HepG2 (cell line): ENCODE data around the gene DCAF6. TPM values are rescaled to one million over a fixed set of nuclear protein-coding genes. Genes with fewer than 3 reads are reported as not detected.

ENCODE experiments used
- ATAC-seq: fragments of 200-7000 bp; cut with Tn5 transposase; 3 replicates; pipeline ENCODE4 v1.9.1; 2020; ENCODE audit warnings: mild to moderate bottlenecking, moderate library complexity
- BruUV-seq: library from RNA; stranded (reverse); fragments of 400-500 nt; replicated peaks from 2 replicates; lab custom pipeline; 2021; lab: Mats Ljungman, UMichigan
- CTCF ChIA-PET: fragments of 300-600 bp; formaldehyde crosslinking; extraction: SDS; loops from one replicate; lab custom pipeline; 2021; ENCODE audit warnings: low total read pairs, inconsistent platforms, low intra/inter-chr PET ratio; lab: Yijun Ruan, JAX
- POLR2A ChIA-PET: fragments of 350-600 bp; sonication (Branson Sonifier 250); formaldehyde crosslinking; loops from one replicate; lab custom pipeline; 2020; ENCODE audit warnings: antibody characterized with exemption, inconsistent platforms; lab: Yijun Ruan, JAX
- DNase-seq: peaks from one replicate; pipeline ENCODE4 v3.0.0-alpha.2; 2015; ENCODE audit warnings: low spot score
- FAIRE-seq: peaks from 3 replicates; lab custom pipeline; 2011; peaks lifted over from hg19 to GRCh38; lab: Jason Lieb, UNC
- H2AFZ ChIP-seq: one replicate; pipeline ENCODE4 v1.6.1; 2011; ENCODE audit warnings: low read length, inconsistent platforms
- H3K27ac ChIP-seq: fragments of 300-600 bp; 3 replicates; pipeline ENCODE4 v1.8.0; 2011; ENCODE audit warnings: mixed run types, mild to moderate bottlenecking, mixed read lengths, low read length, inconsistent platforms; ENCODE audit not compliant: insufficient read depth; ENCODE audit errors: extremely low read length
- H3K27me3 ChIP-seq, 2 experiments: fragments of 200-600 bp in 1 of 2; 2 replicates in 1 of 2; 3 replicates in 1 of 2; pipeline versions ENCODE4 v1.6.0 to v1.8.0; 2011; ENCODE audit warnings: low read length in 2 of 2, mild to moderate bottlenecking in 2 of 2, moderate library complexity in 2 of 2, inconsistent platforms in 1 of 2; ENCODE audit not compliant: insufficient read depth in 2 of 2, control insufficient read depth in 1 of 2
- H3K36me3 ChIP-seq, 2 experiments: fragments of 200-600 bp in 1 of 2; replicated peaks in 1 of 2; 2 replicates in 1 of 2; 3 replicates in 1 of 2; pipeline versions ENCODE4 v1.5.1 to v1.8.0; 2011; ENCODE audit warnings: low read length in 2 of 2, inconsistent platforms in 1 of 2; ENCODE audit not compliant: insufficient read depth in 2 of 2, control insufficient read depth in 1 of 2
- H3K4me1 ChIP-seq: 2 replicates; pipeline ENCODE4 v1.5.1; 2012; ENCODE audit warnings: low read length, inconsistent platforms; ENCODE audit not compliant: insufficient read depth
- H3K4me2 ChIP-seq: 2 replicates; pipeline ENCODE4 v1.6.0; 2011; ENCODE audit warnings: low read depth, low read length, inconsistent platforms
- H3K4me3 ChIP-seq, 3 experiments: fragments of 200-600 bp in 1 of 3; sonication (generic), shearing (Covaris generic) in 1 of 3; replicated peaks in 1 of 3; 2 replicates each; pipeline ENCODE4 v1.5.1; 2011 to 2016; ENCODE audit warnings: low read length in 3 of 3, inconsistent platforms in 2 of 3, low read depth in 2 of 3, mild to moderate bottlenecking in 2 of 3, control low read depth in 1 of 3, mixed read lengths in 1 of 3; ENCODE audit not compliant: insufficient read depth in 1 of 3
- H3K79me2 ChIP-seq: one replicate; pipeline ENCODE4 v1.6.1; 2011; ENCODE audit warnings: low read length, inconsistent platforms; ENCODE audit not compliant: insufficient read depth
- H3K9ac ChIP-seq: 2 replicates; pipeline ENCODE4 v1.6.0; 2011; ENCODE audit warnings: mild to moderate bottlenecking, low read depth, low read length, inconsistent platforms; ENCODE audit not compliant: insufficient read depth
- H3K9me3 ChIP-seq: 2 replicates; pipeline ENCODE4 v1.5.1; 2012; ENCODE audit warnings: mild to moderate bottlenecking, low read length
- H4K20me1 ChIP-seq: 2 replicates; pipeline ENCODE4 v1.6.0; 2011; ENCODE audit warnings: inconsistent platforms, mild to moderate bottlenecking, low read length, moderate library complexity; ENCODE audit not compliant: insufficient read depth
- FOXJ3 ChIP-seq: sonication (generic); formaldehyde crosslinking; IDR thresholded peaks from 2 replicates; pipeline ENCODE4 v1.4.0; 2020; ENCODE audit warnings: missing genetic modification reagents, mild to moderate bottlenecking, borderline replicate concordance
- MTF2 ChIP-seq: sonication (generic); formaldehyde crosslinking; IDR thresholded peaks from 2 replicates; pipeline ENCODE4 v1.5.0; 2020; ENCODE audit warnings: missing genetic modification reagents, borderline replicate concordance
- PHF8 ChIP-seq: sonication (generic); formaldehyde crosslinking; IDR thresholded peaks from 2 replicates; pipeline ENCODE4 v1.5.0; 2020; ENCODE audit warnings: missing genetic modification reagents
- SUZ12 ChIP-seq: fragments of 150-350 bp; IDR thresholded peaks from 2 replicates; pipeline ENCODE4 v1.6.1; 2014; ENCODE audit warnings: low read depth, low read length
- ZKSCAN1 ChIP-seq: fragments of 150-350 bp; IDR thresholded peaks from 2 replicates; pipeline ENCODE4 v1.6.1; 2014; ENCODE audit warnings: low read length
- ZNF20 ChIP-seq: sonication (generic); formaldehyde crosslinking; IDR thresholded peaks from 2 replicates; pipeline ENCODE4 v1.4.0; 2020; ENCODE audit warnings: mild to moderate bottlenecking, moderate library complexity, missing genetic modification reagents
- ZNF24 ChIP-seq: fragments of 450-650 bp; IDR thresholded peaks from 2 replicates; pipeline ENCODE4 v1.6.1; 2017; ENCODE audit warnings: antibody characterized with exemption, mild to moderate bottlenecking
- ZNF430 ChIP-seq: sonication (generic); formaldehyde crosslinking; IDR thresholded peaks from 2 replicates; pipeline ENCODE4 v1.9.0; 2021; ENCODE audit warnings: mild to moderate bottlenecking, missing genetic modification reagents
- ZNF674 ChIP-seq: sonication (generic); formaldehyde crosslinking; IDR thresholded peaks from 2 replicates; pipeline ENCODE4 v1.5.0; 2020; ENCODE audit warnings: low read depth, mild to moderate bottlenecking, missing genetic modification reagents
- WGBS: methylation state at CpG from one replicate; pipeline ENCODE4 v1.1.6; 2017; ENCODE audit warnings: low lambda C conversion rate; 5-methylcytosine and 5-hydroxymethylcytosine counted together
- in situ Hi-C: cut with HindIII; loops from 2 replicates; pipeline ENCODE4 v1.10.0; 2017; ENCODE audit warnings: low pct_unique_long_range_greater_than_20kb; ENCODE audit not compliant: extremely low pct_ligation_motif_present
- intact Hi-C: fragments of 100-400 bp; cut with micrococcal nuclease; formaldehyde crosslinking; loops from one replicate; pipeline ENCODE4 v1.10.0; 2022; ENCODE audit not compliant: unreplicated experiment
- polyA plus RNA-seq, 8 experiments: library from polyadenylated mRNA; depleted of rRNA in 3 of 8; stranded (reverse) in 7 of 8; unstranded in 1 of 8; fragments of >200 nt; fragmentation: Illumina TruSeq in 4 of 8; extraction: Trizol in 4 of 8; gene quantifications; 2 replicates each; pipeline versions ENCODE4 v1.2.1 to v1.2.3, GENCODE V29; 2011 to 2016; ENCODE audit warnings: low read depth in 4 of 8, missing spikeins in 1 of 8, mixed read lengths in 1 of 8; ENCODE audit not compliant: insufficient read depth in 1 of 8
- total RNA-seq, 5 experiments: library from RNA; depleted of rRNA; stranded (reverse); fragments of >200 nt; fragmentation: Illumina TruSeq; extraction: Trizol; gene quantifications; 2 replicates each; pipeline ENCODE4 v1.2.3, GENCODE V29; 2016; ENCODE audit warnings: low read depth in 1 of 5
- TF ChIP-seq, protein P1 (sequence below): sonication (generic); formaldehyde crosslinking; IDR thresholded peaks from 2 replicates; pipeline ENCODE4 v1.8.1; 2023; ENCODE audit warnings: mild to moderate bottlenecking, moderate library complexity, missing genetic modification reagents
- TF ChIP-seq, protein P2 (sequence below): sonication (generic); formaldehyde crosslinking; IDR thresholded peaks from 2 replicates; pipeline ENCODE4 v1.4.0; 2020; ENCODE audit warnings: mild to moderate bottlenecking, missing genetic modification reagents
- TF ChIP-seq, protein P3 (sequence below): IDR thresholded peaks from 2 replicates; pipeline ENCODE4 v1.6.1; 2016; ENCODE audit warnings: mild to moderate bottlenecking
- TF ChIP-seq, protein P4 (sequence below): IDR thresholded peaks from 2 replicates; pipeline ENCODE4 v1.6.1; 2016; ENCODE audit warnings: missing genetic modification reagents, missing compliant biosample characterization
- TF ChIP-seq, protein P5 (sequence below), 2 experiments: sonication (generic) in 1 of 2; formaldehyde crosslinking in 1 of 2; IDR thresholded peaks; 2 replicates each; pipeline versions ENCODE4 v1.5.1 to v1.6.1; 2011 to 2020; ENCODE audit warnings: borderline replicate concordance in 1 of 2, low read depth in 1 of 2, low read length in 1 of 2, mild to moderate bottlenecking in 1 of 2, missing genetic modification reagents in 1 of 2, moderate library complexity in 1 of 2
- TF ChIP-seq, protein P6 (sequence below): sonication (generic); formaldehyde crosslinking; IDR thresholded peaks from 2 replicates; pipeline ENCODE4 v1.5.0; 2020; ENCODE audit warnings: missing genetic modification reagents, mild to moderate bottlenecking, borderline replicate concordance

Gene DCAF6
- total and polyA plus RNA-seq, 2 of the 13 experiments (the other 11 are each of a cell fraction or from before 2014, with no cell fraction given), result 24.7 to 33.7 TPM

DNA sequence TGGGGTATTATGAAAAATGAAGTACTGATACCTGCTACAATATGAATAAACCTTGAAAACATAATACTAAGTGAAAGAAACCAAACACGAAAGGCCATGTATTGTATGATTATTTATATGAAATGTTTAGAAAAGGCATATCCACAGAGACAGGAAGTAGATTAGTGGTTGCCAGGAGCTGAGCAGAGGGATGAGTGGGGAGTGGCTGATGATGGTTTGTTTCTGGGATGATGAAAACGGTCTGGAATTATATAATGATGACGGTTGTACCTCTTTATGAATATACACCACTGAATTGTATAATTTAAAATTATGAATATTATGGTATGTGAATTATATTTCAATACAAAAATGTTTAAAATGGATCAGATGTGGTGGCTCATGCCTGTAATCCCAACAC lies 64.2 kb downstream of the DCAF6 start (continued):
- no peak for TF ChIP-seq ZNF430 (CRISPR knock-in tag)

DNA sequence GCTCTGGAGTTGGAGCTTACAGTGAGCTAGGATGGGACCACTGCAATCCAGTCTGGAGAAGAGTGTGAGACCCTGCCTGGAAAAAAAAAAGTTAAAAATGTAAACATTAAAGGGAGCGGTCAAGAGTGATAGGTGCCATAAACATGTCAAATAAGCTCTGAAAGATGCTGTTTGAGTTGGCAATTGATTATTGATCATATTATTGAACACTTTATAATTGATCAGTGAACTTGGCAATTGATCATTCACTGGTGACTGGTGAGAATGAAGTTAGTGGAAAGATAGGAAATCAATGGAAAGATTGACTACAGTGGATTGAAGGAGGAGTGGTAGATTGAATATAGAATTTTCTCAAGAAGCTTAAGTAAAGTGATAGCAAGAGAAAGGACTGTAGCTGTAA lies 64.7 kb downstream of the DCAF6 start:
- no peaks in the 10 kb centered on the region for H3K79me2 ChIP-seq
- H3K4me3 ChIP-seq, result no peak overlapping the region
- BruUV-seq, result no TSS peak
- H3K36me3 ChIP-seq, result peaks cover 0 to 18% of the 10 kb centered on the region in 2 experiments; a peak in 3 of 5 replicates
- H3K27ac ChIP-seq, result no peak overlapping the region
- ATAC-seq (no peak), DNase-seq (no peak), FAIRE-seq (no peak)
- H4K20me1 ChIP-seq, result no peaks in the 10 kb centered on the region
- H3K27me3 ChIP-seq, result no peaks in the 10 kb centered on the region
- no peaks in the 10 kb centered on the region for H3K9me3 ChIP-seq
- H3K9ac ChIP-seq, result no peak overlapping the region
- intact Hi-C loops (no loop called here), in situ Hi-C loops (no loop called here)
- POLR2A ChIA-PET, result no interaction called here
- no peaks in the 10 kb centered on the region for H3K4me1 ChIP-seq
- CTCF ChIA-PET, result no interaction called here
- no peak overlapping the region for H3K4me2 ChIP-seq
- no peak overlapping the region for H2AFZ ChIP-seq
- 97% methylated on average over 1 of the region's 1 CpG for WGBS
- TF ChIP-seq, protein P1, sequence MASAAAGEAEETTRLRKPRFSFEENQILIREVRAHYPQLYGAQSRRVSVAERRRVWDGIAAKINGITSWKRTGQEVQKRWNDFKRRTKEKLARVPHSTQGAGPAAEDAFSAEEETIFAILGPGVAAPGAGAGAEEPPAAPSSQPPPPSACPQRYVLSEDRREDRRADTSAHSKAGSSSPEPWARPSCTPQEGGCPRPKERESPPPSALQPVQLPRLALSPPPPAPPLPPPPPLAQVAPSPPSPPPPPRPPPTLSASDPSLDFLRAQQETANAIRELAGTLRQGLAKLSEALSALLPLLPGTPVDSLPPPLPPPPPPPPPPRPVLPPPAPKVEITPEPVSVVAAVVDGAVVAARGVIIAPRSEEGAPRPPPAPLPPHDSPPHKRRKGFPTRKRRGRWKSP, result no peak
- TF ChIP-seq, protein P2, sequence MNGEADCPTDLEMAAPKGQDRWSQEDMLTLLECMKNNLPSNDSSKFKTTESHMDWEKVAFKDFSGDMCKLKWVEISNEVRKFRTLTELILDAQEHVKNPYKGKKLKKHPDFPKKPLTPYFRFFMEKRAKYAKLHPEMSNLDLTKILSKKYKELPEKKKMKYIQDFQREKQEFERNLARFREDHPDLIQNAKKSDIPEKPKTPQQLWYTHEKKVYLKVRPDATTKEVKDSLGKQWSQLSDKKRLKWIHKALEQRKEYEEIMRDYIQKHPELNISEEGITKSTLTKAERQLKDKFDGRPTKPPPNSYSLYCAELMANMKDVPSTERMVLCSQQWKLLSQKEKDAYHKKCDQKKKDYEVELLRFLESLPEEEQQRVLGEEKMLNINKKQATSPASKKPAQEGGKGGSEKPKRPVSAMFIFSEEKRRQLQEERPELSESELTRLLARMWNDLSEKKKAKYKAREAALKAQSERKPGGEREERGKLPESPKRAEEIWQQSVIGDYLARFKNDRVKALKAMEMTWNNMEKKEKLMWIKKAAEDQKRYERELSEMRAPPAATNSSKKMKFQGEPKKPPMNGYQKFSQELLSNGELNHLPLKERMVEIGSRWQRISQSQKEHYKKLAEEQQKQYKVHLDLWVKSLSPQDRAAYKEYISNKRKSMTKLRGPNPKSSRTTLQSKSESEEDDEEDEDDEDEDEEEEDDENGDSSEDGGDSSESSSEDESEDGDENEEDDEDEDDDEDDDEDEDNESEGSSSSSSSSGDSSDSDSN, result no peak
- TF ChIP-seq, protein P3, sequence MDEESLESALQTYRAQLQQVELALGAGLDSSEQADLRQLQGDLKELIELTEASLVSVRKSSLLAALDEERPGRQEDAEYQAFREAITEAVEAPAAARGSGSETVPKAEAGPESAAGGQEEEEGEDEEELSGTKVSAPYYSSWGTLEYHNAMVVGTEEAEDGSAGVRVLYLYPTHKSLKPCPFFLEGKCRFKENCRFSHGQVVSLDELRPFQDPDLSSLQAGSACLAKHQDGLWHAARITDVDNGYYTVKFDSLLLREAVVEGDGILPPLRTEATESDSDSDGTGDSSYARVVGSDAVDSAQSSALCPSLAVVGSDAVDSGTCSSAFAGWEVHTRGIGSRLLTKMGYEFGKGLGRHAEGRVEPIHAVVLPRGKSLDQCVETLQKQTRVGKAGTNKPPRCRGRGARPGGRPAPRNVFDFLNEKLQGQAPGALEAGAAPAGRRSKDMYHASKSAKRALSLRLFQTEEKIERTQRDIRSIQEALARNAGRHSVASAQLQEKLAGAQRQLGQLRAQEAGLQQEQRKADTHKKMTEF (CRISPR knock-in tag), result no peak
- TF ChIP-seq MTF2 (CRISPR knock-in tag) (no peak), ZKSCAN1 (no peak), ZNF674 (CRISPR knock-in tag) (no peak), ZNF20 (CRISPR knock-in tag) (no peak), PHF8 (CRISPR knock-in tag) (no peak), SUZ12 (no peak), FOXJ3 (CRISPR knock-in tag) (no peak), ZNF24 (no peak)
- TF ChIP-seq, protein P4, sequence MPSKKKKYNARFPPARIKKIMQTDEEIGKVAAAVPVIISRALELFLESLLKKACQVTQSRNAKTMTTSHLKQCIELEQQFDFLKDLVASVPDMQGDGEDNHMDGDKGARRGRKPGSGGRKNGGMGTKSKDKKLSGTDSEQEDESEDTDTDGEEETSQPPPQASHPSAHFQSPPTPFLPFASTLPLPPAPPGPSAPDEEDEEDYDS (CRISPR knock-in tag), result no peak
- TF ChIP-seq, protein P5, sequence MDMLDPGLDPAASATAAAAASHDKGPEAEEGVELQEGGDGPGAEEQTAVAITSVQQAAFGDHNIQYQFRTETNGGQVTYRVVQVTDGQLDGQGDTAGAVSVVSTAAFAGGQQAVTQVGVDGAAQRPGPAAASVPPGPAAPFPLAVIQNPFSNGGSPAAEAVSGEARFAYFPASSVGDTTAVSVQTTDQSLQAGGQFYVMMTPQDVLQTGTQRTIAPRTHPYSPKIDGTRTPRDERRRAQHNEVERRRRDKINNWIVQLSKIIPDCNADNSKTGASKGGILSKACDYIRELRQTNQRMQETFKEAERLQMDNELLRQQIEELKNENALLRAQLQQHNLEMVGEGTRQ (IDR thresholded peaks at IDR 0.05; ENCODE audit: low read depth, low read length), result no peak
- TF ChIP-seq, protein P5 (CRISPR knock-in tag; IDR thresholded peaks at IDR 0.05; ENCODE audit: borderline replicate concordance), result no peak
- TF ChIP-seq, protein P6, sequence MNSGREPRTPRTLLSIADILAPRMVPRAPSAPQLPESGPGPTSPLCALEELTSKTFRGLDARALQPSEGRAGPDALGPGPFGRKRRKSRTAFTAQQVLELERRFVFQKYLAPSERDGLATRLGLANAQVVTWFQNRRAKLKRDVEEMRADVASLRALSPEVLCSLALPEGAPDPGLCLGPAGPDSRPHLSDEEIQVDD (CRISPR knock-in tag), result no peak
